Gastroesophageal sphincter (tissue), 4 donors: ENCODE data around the gene ZBTB7C. TPM values are rescaled to one million over a fixed set of nuclear protein-coding genes. Genes with fewer than 3 reads are reported as not detected.
A peak's percentile ranks its signal among the peaks of the same experiment; 100 is the strongest.

Source experiments
- ATAC-seq: fragments of 150-250 bp; one replicate; pipeline ENCODE4 v1.9.1; 2016; ENCODE audit warnings: mild to moderate bottlenecking, moderate library complexity
- H3K27ac ChIP-seq, 4 donors: fragments of 200-600 bp; sonication (generic) in 3 of 4; 1 replicate in 3 of 4; 2 replicates in 1 of 4; pipeline ENCODE4 v1.5.1; 2016 to 2019
- H3K27me3 ChIP-seq: fragments of 200-600 bp; sonication (generic); one replicate; pipeline ENCODE4 v1.5.1; 2019
- H3K36me3 ChIP-seq, 2 donors: fragments of 200-600 bp; sonication (generic); one replicate each; pipeline ENCODE4 v1.5.1; 2019; ENCODE audit warnings: control low read depth in 1 of 2
- H3K4me1 ChIP-seq, 3 donors: fragments of 200-600 bp; sonication (generic); 1 replicate in 2 of 3; 2 replicates in 1 of 3; pipeline ENCODE4 v1.5.1; 2016 to 2019; ENCODE audit warnings: control low read depth in 2 of 3
- H3K4me3 ChIP-seq, 2 donors: fragments of 200-600 bp; sonication (generic); one replicate each; pipeline ENCODE4 v1.5.1; 2019; ENCODE audit warnings: mild to moderate bottlenecking in 1 of 2, moderate library complexity in 1 of 2
- H3K9me3 ChIP-seq, 3 donors: fragments of 200-600 bp; sonication (generic); one replicate each; pipeline ENCODE4 v1.5.1; 2017 to 2019; ENCODE audit warnings: control low read depth in 2 of 3
- EP300 ChIP-seq: sonication (generic); formaldehyde crosslinking; IDR thresholded peaks from one replicate; pipeline ENCODE4 v1.6.1; 2017; ENCODE audit warnings: antibody characterized with exemption, mild to moderate bottlenecking
- POLR2A ChIP-seq, 2 donors: fragments of 450-650 bp; IDR thresholded peaks; one replicate each; pipeline ENCODE4 v1.6.1; 2017; ENCODE audit warnings: antibody characterized with exemption in 2 of 2, mild to moderate bottlenecking in 2 of 2, moderate library complexity in 1 of 2
- POLR2AphosphoS5 ChIP-seq: sonication (generic); formaldehyde crosslinking; IDR thresholded peaks from one replicate; pipeline ENCODE4 v1.6.1; 2017; ENCODE audit warnings: antibody characterized with exemption
- WGBS, 2 donors: methylation state at CpG; one replicate each; pipeline ENCODE4 v1.1.5; 2018; ENCODE audit warnings: low coverage in 1 of 2; 5-methylcytosine and 5-hydroxymethylcytosine counted together
- total RNA-seq, 4 donors: library from RNA; depleted of rRNA; stranded (reverse); fragments of >200 nt; gene quantifications; one replicate each; pipeline ENCODE4 v1.1.0, GENCODE V29; 2016
- TF ChIP-seq, protein P1 (sequence below), 4 experiments: fragments of 200-600 bp in 2 of 4; fragments of 450-650 bp in 2 of 4; sonication (generic) in 1 of 4; IDR thresholded peaks; one replicate each; pipeline ENCODE4 v1.5.1; 2017 to 2019; ENCODE audit warnings: antibody characterized with exemption in 4 of 4, mild to moderate bottlenecking in 2 of 4, moderate library complexity in 2 of 4

ZBTB7C gene
- total RNA-seq, 4 donors from 2014 or later = 7.8 to 15.4 (median 11.8) TPM

DNA sequence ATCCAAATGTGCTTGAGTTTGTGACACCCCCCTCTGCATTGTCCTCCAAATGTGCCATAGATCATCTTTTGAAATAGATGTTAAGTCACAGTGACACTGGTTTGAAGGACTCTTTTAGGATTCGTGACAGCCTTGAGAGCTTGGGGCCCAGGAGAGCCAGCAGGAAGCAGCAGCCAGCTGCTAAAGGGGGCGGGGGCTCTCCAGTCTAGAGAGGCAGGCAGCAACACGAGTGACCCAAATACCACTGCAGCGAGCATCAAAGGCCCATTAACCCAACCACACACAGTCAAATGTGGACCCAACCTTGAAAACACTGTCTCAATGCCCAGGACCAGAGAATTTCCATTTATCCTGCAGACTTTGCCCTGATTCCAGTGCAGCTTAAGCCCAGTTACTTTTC lies 75.6 kb downstream of the ZBTB7C start:
- Histone ChIP-seq H3K27ac (no peak overlapping the region), H3K9me3 (no peaks in the 10 kb centered on the region), H3K27me3 (no peaks in the 10 kb centered on the region), H3K36me3 (no peaks in the 10 kb centered on the region), H3K4me1 (peaks cover 0 to 20% (median 0%) of the 10 kb centered on the region in 3 donors), H3K4me3 (no peak overlapping the region)
- TF ChIP-seq POLR2A (IDR thresholded peaks at IDR 0.05) (no peak), EP300 (no peak), POLR2AphosphoS5 (no peak)
- TF ChIP-seq, protein P1, sequence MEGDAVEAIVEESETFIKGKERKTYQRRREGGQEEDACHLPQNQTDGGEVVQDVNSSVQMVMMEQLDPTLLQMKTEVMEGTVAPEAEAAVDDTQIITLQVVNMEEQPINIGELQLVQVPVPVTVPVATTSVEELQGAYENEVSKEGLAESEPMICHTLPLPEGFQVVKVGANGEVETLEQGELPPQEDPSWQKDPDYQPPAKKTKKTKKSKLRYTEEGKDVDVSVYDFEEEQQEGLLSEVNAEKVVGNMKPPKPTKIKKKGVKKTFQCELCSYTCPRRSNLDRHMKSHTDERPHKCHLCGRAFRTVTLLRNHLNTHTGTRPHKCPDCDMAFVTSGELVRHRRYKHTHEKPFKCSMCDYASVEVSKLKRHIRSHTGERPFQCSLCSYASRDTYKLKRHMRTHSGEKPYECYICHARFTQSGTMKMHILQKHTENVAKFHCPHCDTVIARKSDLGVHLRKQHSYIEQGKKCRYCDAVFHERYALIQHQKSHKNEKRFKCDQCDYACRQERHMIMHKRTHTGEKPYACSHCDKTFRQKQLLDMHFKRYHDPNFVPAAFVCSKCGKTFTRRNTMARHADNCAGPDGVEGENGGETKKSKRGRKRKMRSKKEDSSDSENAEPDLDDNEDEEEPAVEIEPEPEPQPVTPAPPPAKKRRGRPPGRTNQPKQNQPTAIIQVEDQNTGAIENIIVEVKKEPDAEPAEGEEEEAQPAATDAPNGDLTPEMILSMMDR (IDR thresholded peaks at IDR 0.05) = no peak
- no peak for ATAC-seq
- 65% methylated on average over 2 of the region's 4 CpGs; no CpG with 5 or more reads in 1 of the 2 donors for WGBS, 2 donors

DNA sequence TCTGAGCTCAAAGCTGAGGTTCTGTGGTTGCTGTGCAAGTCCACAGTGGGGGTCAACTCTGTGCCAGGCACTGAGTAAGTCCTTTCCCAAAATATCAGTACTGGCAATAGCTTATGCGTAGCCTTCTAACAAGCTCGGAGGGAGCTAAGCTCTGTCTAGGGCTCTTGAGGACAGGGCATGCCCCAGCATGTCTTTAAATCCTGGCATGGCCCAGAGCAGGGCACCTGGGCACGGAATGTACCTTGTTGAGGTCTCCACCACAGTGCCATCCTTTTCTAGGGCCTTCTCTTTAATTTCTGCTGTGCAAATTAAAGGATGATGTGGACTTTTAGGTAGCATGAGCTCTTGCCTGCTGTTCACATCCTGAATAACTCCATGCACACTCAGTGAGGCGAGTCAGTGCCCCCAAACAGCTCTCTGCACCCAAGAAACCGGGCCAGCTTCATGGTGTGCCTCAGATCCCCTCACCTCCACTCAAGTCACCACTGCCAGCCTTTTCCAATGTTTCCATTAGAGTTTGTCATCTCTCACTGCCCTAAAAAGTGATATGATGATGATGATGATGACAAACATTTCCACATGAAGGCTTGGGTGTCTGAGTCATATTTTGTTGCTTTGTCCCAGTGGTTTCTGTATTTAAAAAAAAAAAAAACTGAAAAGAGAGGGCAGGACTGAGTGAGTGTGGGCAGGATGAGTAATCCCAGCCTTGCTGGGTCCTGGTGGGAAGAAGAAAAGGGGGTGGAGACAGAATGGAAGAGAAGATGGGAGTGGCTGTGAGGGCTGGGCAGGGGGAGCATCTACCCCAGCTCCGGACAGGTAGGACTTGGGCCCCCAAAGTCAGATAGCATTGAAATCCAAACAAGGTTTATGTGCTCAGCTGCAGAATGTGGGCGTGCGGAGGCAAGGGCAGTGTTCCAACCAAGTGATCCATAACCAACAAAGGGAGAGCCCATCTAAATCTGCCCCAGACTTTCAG lies 78.9 kb downstream of the ZBTB7C start:
- peaks cover 0 to 20% (median 0%) of the 10 kb centered on the region in 3 donors for H3K4me1 ChIP-seq
- no peak overlapping the region for H3K4me3 ChIP-seq
- H3K27ac ChIP-seq = no peak overlapping the region
- TF ChIP-seq POLR2AphosphoS5 (peak; percentile 40), EP300 (no peak)
- H3K9me3 ChIP-seq = no peaks in the 10 kb centered on the region
- H3K27me3 ChIP-seq = no peaks in the 10 kb centered on the region
- WGBS, 2 donors = 70 to 86% methylated on average over 3 to 4 of the region's 8 CpGs
- ATAC-seq = no peak
- no peaks in the 10 kb centered on the region for H3K36me3 ChIP-seq

DNA sequence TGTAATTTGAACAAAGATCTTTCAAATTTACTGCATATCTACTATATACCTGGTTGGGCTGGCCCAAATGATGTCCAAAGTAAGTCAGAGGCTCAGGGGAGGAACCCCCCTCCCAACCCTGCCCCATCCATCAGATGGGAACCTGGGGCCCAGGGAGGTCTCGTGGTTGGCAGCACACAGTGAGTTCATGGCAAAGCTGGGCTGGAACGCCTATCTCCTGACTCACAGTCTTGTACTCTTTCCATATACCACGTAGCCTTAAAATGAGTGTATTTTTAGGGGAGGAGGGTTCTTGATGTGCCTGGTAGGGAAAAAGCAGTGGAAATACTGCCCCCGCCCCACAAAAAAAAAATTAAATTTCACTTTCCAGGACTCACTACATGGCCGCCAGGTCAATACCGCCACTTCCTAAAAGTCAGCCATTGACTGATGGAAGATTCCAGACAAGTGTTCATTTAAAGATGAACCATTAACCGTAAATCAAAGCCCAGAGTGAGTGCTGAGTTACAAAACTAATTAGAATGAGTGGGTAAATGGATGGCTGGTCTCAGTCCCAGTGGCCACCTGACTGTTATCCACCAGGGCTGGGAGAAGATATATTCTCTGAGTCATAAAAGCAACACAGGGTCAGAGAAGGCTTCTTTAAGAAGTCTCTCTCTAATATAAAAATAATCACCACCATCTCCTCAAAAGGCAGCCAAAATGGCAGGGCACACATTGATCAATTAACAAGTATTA lies 80.5 kb downstream of the ZBTB7C start:
- Histone ChIP-seq H3K27me3 (no peaks in the 10 kb centered on the region), H3K4me3 (no peak overlapping the region), H3K4me1 (peaks cover 0 to 14% (median 0%) of the 10 kb centered on the region in 3 donors), H3K9me3 (no peaks in the 10 kb centered on the region), H3K36me3 (no peaks in the 10 kb centered on the region), H3K27ac (no peak overlapping the region)
- WGBS, 2 donors = 60 to 76% methylated on average over 2 to 7 of the region's 7 CpGs
- ATAC-seq = no peak
- TF ChIP-seq POLR2AphosphoS5 (no peak), POLR2A (IDR thresholded peaks at IDR 0.05) (no peak), EP300 (no peak)
- TF ChIP-seq, protein P1 (IDR thresholded peaks at IDR 0.05) = no peak

DNA sequence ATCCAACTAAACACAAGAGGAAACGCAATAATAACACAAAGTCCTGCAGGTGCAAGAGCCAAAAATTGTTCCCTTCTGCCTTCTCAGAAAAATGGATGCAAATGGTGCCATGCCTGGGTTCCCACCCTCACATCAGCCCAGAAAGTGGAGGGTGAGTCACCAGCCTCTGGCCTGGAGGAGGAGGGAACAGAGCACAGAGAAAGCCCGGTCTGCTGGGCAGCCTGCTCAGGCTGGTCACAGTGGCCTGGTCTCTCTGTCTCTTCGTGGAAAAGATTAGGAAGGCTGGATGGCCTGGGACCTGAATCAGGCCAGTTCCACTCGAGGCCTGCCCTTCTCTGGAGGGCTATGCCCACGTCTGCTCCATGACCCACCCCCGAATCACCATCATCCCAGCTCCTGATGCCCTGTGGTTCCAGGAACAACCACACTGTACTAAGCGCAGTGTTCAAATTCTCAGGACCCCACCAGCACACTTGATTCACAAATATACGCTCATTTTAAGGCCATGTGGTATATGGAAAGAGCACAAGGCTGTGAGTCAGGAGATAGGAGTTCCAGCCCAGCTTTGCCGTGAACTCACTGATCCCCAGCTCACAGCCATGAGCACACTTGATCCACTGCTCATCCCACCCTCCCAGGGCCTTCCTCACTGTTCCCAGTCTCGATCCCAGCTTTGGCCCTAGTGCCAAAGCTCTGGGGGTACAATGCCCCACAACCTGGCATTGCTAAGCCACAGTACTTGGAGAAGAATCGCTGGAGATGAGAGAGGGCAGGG lies 82.1 kb downstream of the ZBTB7C start:
- ATAC-seq = peak; percentile 46
- Histone ChIP-seq H3K27me3 (no peaks in the 10 kb centered on the region), H3K9me3 (no peaks in the 10 kb centered on the region), H3K4me1 (peaks cover 0 to 12% (median 0%) of the 10 kb centered on the region in 3 donors), H3K27ac (no peak overlapping the region), H3K36me3 (no peaks in the 10 kb centered on the region), H3K4me3 (no peak overlapping the region)
- 82 to 88% methylated on average over 1 to 9 of the region's 11 CpGs for WGBS, 2 donors
- TF ChIP-seq EP300 (no peak), POLR2A (IDR thresholded peaks at IDR 0.05) (no peak), POLR2AphosphoS5 (no peak)
- TF ChIP-seq, protein P1 (IDR thresholded peaks at IDR 0.05) = no peak
